ENCODE results near the gene MTIF2.

- TF ChIP-seq POLR2A (IDR thresholded peaks at IDR 0.05; ENCODE audit: low read length) (no peak), GATA1 (IDR thresholded peaks at IDR 0.05; ENCODE audit: low read depth, low read length) (no peak)
Measured at GRCh38 chr2:55231546-55232083, 37.4 kb downstream of the MTIF2 start.

Measured in erythroblast (primary cell).